ENCODE results near the gene FAM241A.
"Not testable (repeated sequence)": the region's sequence is repeated elsewhere in the genome, so short reads cannot be mapped to it uniquely, and the experiment has no call there.

Gene FAM241A

GRCh38 chr4:112140536-112140935 lies 4.7 kb upstream of the FAM241A start:
- no peak for DNase-seq

- DNase-seq: no peak
Observed at GRCh38 chr4:112141366-112142138, 3.7 kb upstream of the FAM241A start.

- no peak for DNase-seq
Observed at GRCh38 chr4:112142182-112142581, 3.1 kb upstream of the FAM241A start.

GRCh38 chr4:112143781-112144180 lies 1.5 kb upstream of the FAM241A start:
- DNase-seq: no peak

GRCh38 chr4:112144546-112145325 lies 518 bp upstream of the FAM241A start:
- no peak for DNase-seq

GRCh38 chr4:112145790-112146501 lies 692 bp downstream of the FAM241A start:
- peak; percentile 67 for DNase-seq

GRCh38 chr4:112146502-112146813 lies 1.2 kb downstream of the FAM241A start:
- DNase-seq: no peak

- peak; percentile 41 for DNase-seq
Observed at GRCh38 chr4:112147697-112148096, 2.4 kb downstream of the FAM241A start.

GRCh38 chr4:112150920-112151319 lies 5.7 kb downstream of the FAM241A start:
- no peak for DNase-seq

- no peak for DNase-seq
Observed at GRCh38 chr4:112152521-112152920, 7.3 kb downstream of the FAM241A start.

- DNase-seq: peak; percentile 83
Observed at GRCh38 chr4:112153211-112153791, 8.0 kb downstream of the FAM241A start.

- DNase-seq: no peak
Observed at GRCh38 chr4:112156112-112156511, 10.9 kb downstream of the FAM241A start.

GRCh38 chr4:112156553-112156952 lies 11.3 kb downstream of the FAM241A start:
- DNase-seq: peak; percentile 52

GRCh38 chr4:112163706-112164105 lies 18.5 kb downstream of the FAM241A start:
- not testable (repeated sequence) for DNase-seq

- no peak for DNase-seq
Observed at GRCh38 chr4:112167794-112168193, 22.5 kb downstream of the FAM241A start.

- no peak for DNase-seq
Observed at GRCh38 chr4:112168719-112169500, 23.7 kb downstream of the FAM241A start.

GRCh38 chr4:112170451-112170993 lies 25.3 kb downstream of the FAM241A start:
- peak; percentile 65 for DNase-seq

- not testable (repeated sequence) for DNase-seq
Observed at GRCh38 chr4:112171051-112171763, 26.0 kb downstream of the FAM241A start.

GRCh38 chr4:112172180-112172579 lies 26.9 kb downstream of the FAM241A start:
- no peak for DNase-seq

- no peak for DNase-seq
Observed at GRCh38 chr4:112173593-112174558, 28.6 kb downstream of the FAM241A start.

All from hematopoietic multipotent progenitor cell treated with erythropoietin and hydrocortisone succinate and interleukin-3 and kit ligand, for 6 days (in vitro differentiated cells).